ENCODE results near the gene MORC3.
"Not testable (repeated sequence)": the region's sequence is repeated elsewhere in the genome, so short reads cannot be mapped to it uniquely, and the experiment has no call there.

The MORC3 gene

GRCh38 chr21:36385233-36386030, 65.4 kb downstream of the MORC3 start, which contains the start of gene CHAF1B:
Gene CHAF1B, plus strand, starts transcription at chr21:36385392. Its CDS starts 745 bp downstream, at chr21:36386137.
- peak; percentile 58 for DNase-seq

GRCh38 chr21:36386031-36386642, 66.1 kb downstream of the MORC3 start:
- no peak for DNase-seq

GRCh38 chr21:36388096-36388495, 68.1 kb downstream of the MORC3 start:
- DNase-seq: no peak

GRCh38 chr21:36388835-36389234, 68.8 kb downstream of the MORC3 start:
- DNase-seq: peak; percentile 10

GRCh38 chr21:36391649-36392048, 71.7 kb downstream of the MORC3 start:
- not testable (repeated sequence) for DNase-seq

- DNase-seq: no peak
Observed at GRCh38 chr21:36395353-36396111, 75.5 kb downstream of the MORC3 start.

- no peak for DNase-seq
Observed at GRCh38 chr21:36396325-36396724, 76.3 kb downstream of the MORC3 start.

GRCh38 chr21:36396971-36397370, 77.0 kb downstream of the MORC3 start:
- DNase-seq: no peak

GRCh38 chr21:36397606-36398005, 77.6 kb downstream of the MORC3 start:
- DNase-seq: no peak

- DNase-seq: not testable (repeated sequence)
Observed at GRCh38 chr21:36399736-36400135, 79.7 kb downstream of the MORC3 start.

- DNase-seq: no peak
Observed at GRCh38 chr21:36400719-36401118, 80.7 kb downstream of the MORC3 start.

GRCh38 chr21:36402339-36402738, 82.3 kb downstream of the MORC3 start:
- DNase-seq: no peak

GRCh38 chr21:36403713-36404112, 83.7 kb downstream of the MORC3 start:
- no peak for DNase-seq

- DNase-seq: no peak
Observed at GRCh38 chr21:36408568-36408967, 88.6 kb downstream of the MORC3 start.

- DNase-seq: no peak
Observed at GRCh38 chr21:36411301-36411700, 91.3 kb downstream of the MORC3 start.

- DNase-seq: no peak
Observed at GRCh38 chr21:36412916-36413315, 92.9 kb downstream of the MORC3 start.

GRCh38 chr21:36415375-36415774, 95.4 kb downstream of the MORC3 start:
- no peak for DNase-seq

- DNase-seq: no peak
Observed at GRCh38 chr21:36419241-36419640, 99.2 kb downstream of the MORC3 start.

- peak; percentile 44 for DNase-seq
Observed at GRCh38 chr21:36419996-36420395, 100.0 kb downstream of the MORC3 start.

GRCh38 chr21:36420571-36421339, 100.8 kb downstream of the MORC3 start:
- DNase-seq: no peak

- DNase-seq: no peak
Observed at GRCh38 chr21:36422279-36423098, 102.5 kb downstream of the MORC3 start.
